HepG2 (cell line): ENCODE results near the gene OGFOD3. TPM values are rescaled to one million over a fixed set of nuclear protein-coding genes. Genes with fewer than 3 reads are reported as not detected.

ENCODE experiments used
- AGO2 ChIP-seq: fragments of 200-400 bp; formaldehyde crosslinking; optimal IDR thresholded peaks from 2 replicates; pipeline ENCODE3; 2017; ENCODE audit warnings: mild to moderate bottlenecking, low read depth, low read length, moderate library complexity
- CHD2 ChIP-seq: IDR thresholded peaks from 2 replicates; pipeline ENCODE4 v1.6.1; 2011; ENCODE audit warnings: low read depth, low read length, improper control_type of control experiment
- HBP1 ChIP-seq: IDR thresholded peaks from 2 replicates; pipeline ENCODE4 v1.6.1; 2016; ENCODE audit warnings: low read depth, control low read depth
- JUN ChIP-seq: sonication (generic); formaldehyde crosslinking; IDR thresholded peaks from 2 replicates; pipeline ENCODE4 v1.4.0; 2020; ENCODE audit warnings: mild to moderate bottlenecking, missing genetic modification reagents
- KAT2B ChIP-seq: fragments of 150-350 bp; IDR thresholded peaks from 2 replicates; pipeline ENCODE4 v1.6.1; 2014; ENCODE audit warnings: low read depth, low read length, borderline replicate concordance
- NCOA2 ChIP-seq: sonication (generic); formaldehyde crosslinking; IDR thresholded peaks from 2 replicates; pipeline ENCODE4 v1.8.0; 2022; ENCODE audit warnings: inconsistent platforms
- NR2F6 ChIP-seq, 2 experiments: IDR thresholded peaks; 2 replicates each; pipeline ENCODE4 v1.6.1; 2016; ENCODE audit warnings: antibody characterized with exemption in 1 of 2, mild to moderate bottlenecking in 1 of 2
- PCBP2 ChIP-seq: fragments of 200-400 bp; formaldehyde crosslinking; optimal IDR thresholded peaks from 2 replicates; pipeline ENCODE3; 2018; ENCODE audit warnings: low read length, low read depth; ENCODE audit not compliant: poor library complexity, severe bottlenecking
- RELA ChIP-seq: sonication (generic); formaldehyde crosslinking; IDR thresholded peaks from 2 replicates; pipeline ENCODE4 v1.4.0; 2020; ENCODE audit warnings: missing genetic modification reagents
- SAP130 ChIP-seq: IDR thresholded peaks from 2 replicates; pipeline ENCODE4 v1.6.1; 2016; ENCODE audit warnings: low read depth
- SMAD9 ChIP-seq: sonication (generic); formaldehyde crosslinking; IDR thresholded peaks from 2 replicates; pipeline ENCODE4 v1.5.1; 2020; ENCODE audit warnings: mild to moderate bottlenecking, missing genetic modification reagents
- TP53 ChIP-seq: sonication (generic); formaldehyde crosslinking; conservative IDR thresholded peaks from 2 replicates; pipeline ENCODE4 v1.4.0; 2020; ENCODE audit warnings: missing genetic modification reagents
- WIZ ChIP-seq: sonication (generic); formaldehyde crosslinking; IDR thresholded peaks from 2 replicates; pipeline ENCODE4 v1.5.1; 2020; ENCODE audit warnings: mild to moderate bottlenecking, missing genetic modification reagents
- ZFP82 ChIP-seq: sonication (generic); formaldehyde crosslinking; IDR thresholded peaks from 2 replicates; pipeline ENCODE4 v1.5.1; 2020; ENCODE audit warnings: mild to moderate bottlenecking, missing genetic modification reagents, borderline replicate concordance
- ZNF292 ChIP-seq: sonication (generic); formaldehyde crosslinking; IDR thresholded peaks from 2 replicates; pipeline ENCODE4 v1.8.1; 2022; ENCODE audit warnings: mild to moderate bottlenecking, low read depth, missing genetic modification reagents, borderline replicate concordance
- ZNF430 ChIP-seq: sonication (generic); formaldehyde crosslinking; IDR thresholded peaks from 2 replicates; pipeline ENCODE4 v1.9.0; 2021; ENCODE audit warnings: mild to moderate bottlenecking, missing genetic modification reagents
- ZNF556 ChIP-seq: sonication (generic); formaldehyde crosslinking; IDR thresholded peaks from 2 replicates; pipeline ENCODE4 v1.4.0; 2020; ENCODE audit warnings: mild to moderate bottlenecking, missing genetic modification reagents, borderline replicate concordance
- ZNF713 ChIP-seq: sonication (generic); formaldehyde crosslinking; IDR thresholded peaks from 2 replicates; pipeline ENCODE4 v1.4.0; 2020; ENCODE audit warnings: mild to moderate bottlenecking, missing genetic modification reagents
- ZSCAN31 ChIP-seq: sonication (generic); formaldehyde crosslinking; IDR thresholded peaks from 2 replicates; pipeline ENCODE4 v1.5.0; 2020; ENCODE audit warnings: low read depth, mild to moderate bottlenecking, missing genetic modification reagents
- polyA plus RNA-seq, 8 experiments: library from polyadenylated mRNA; depleted of rRNA in 3 of 8; stranded (reverse) in 7 of 8; unstranded in 1 of 8; fragments of >200 nt; fragmentation: Illumina TruSeq in 4 of 8; extraction: Trizol in 4 of 8; gene quantifications; 2 replicates each; pipeline versions ENCODE4 v1.2.1 to v1.2.3, GENCODE V29; 2011 to 2016; ENCODE audit warnings: low read depth in 4 of 8, missing spikeins in 1 of 8, mixed read lengths in 1 of 8; ENCODE audit not compliant: insufficient read depth in 1 of 8
- total RNA-seq, 5 experiments: library from RNA; depleted of rRNA; stranded (reverse); fragments of >200 nt; fragmentation: Illumina TruSeq; extraction: Trizol; gene quantifications; 2 replicates each; pipeline ENCODE4 v1.2.3, GENCODE V29; 2016; ENCODE audit warnings: low read depth in 1 of 5
- TF ChIP-seq, protein P1 (sequence below): sonication (generic); formaldehyde crosslinking; IDR thresholded peaks from 2 replicates; pipeline ENCODE4 v1.4.0; 2020; ENCODE audit warnings: mild to moderate bottlenecking, missing genetic modification reagents, borderline replicate concordance
- TF ChIP-seq, protein P2 (sequence below): sonication (generic); formaldehyde crosslinking; IDR thresholded peaks from 2 replicates; pipeline ENCODE4 v1.5.0; 2020; ENCODE audit warnings: mild to moderate bottlenecking, missing genetic modification reagents, borderline replicate concordance
- TF ChIP-seq, protein P3 (sequence below): sonication (generic); formaldehyde crosslinking; IDR thresholded peaks from 2 replicates; pipeline ENCODE4 v1.9.0; 2021; ENCODE audit warnings: missing genetic modification reagents, borderline replicate concordance

Gene OGFOD3
- total and polyA plus RNA-seq, 2 of the 13 experiments (the other 11 are each of a cell fraction or from before 2014, with no cell fraction given) = 40.0 to 42.1 TPM

GRCh38 chr17:82458179-82458884 is 39.9 kb upstream of the OGFOD3 start, which contains the start of gene NARF (continued):
- TF ChIP-seq RELA (CRISPR knock-in tag) = peak; percentile 68; the same call in 1 of the 2 replicates
- TF ChIP-seq ZSCAN31 = peak; percentile 93
- TF ChIP-seq AGO2 = peak; percentile 98
- TF ChIP-seq ZNF430 (CRISPR knock-in tag) = peak; percentile 96
- TF ChIP-seq, protein P1, sequence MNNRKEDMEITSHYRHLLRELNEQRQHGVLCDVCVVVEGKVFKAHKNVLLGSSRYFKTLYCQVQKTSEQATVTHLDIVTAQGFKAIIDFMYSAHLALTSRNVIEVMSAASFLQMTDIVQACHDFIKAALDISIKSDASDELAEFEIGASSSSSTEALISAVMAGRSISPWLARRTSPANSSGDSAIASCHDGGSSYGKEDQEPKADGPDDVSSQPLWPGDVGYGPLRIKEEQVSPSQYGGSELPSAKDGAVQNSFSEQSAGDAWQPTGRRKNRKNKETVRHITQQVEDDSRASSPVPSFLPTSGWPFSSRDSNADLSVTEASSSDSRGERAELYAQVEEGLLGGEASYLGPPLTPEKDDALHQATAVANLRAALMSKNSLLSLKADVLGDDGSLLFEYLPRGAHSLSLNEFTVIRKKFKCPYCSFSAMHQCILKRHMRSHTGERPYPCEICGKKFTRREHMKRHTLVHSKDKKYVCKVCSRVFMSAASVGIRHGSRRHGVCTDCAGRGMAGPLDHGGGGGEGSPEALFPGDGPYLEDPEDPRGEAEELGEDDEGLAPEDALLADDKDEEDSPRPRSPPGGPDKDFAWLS (CRISPR knock-in tag) = peak; percentile 78
- no peak; the same call in 1 of the 2 replicates for TF ChIP-seq CHD2
- peak; percentile 62; the same call in 1 of the 2 replicates for TF ChIP-seq ZFP82 (CRISPR knock-in tag)
- TF ChIP-seq ZNF292 (CRISPR knock-in tag) = no peak
- peak; percentile 34; the same call in 1 of the 2 replicates for TF ChIP-seq NCOA2 (CRISPR knock-in tag)
- peak; percentile 36; the same call in 1 of the 2 replicates for TF ChIP-seq WIZ
- TF ChIP-seq SMAD9 (CRISPR knock-in tag) = peak; percentile 16; the same call in 1 of the 2 replicates
- TF ChIP-seq HBP1 (CRISPR knock-in tag) = no peak
- TF ChIP-seq, protein P2, sequence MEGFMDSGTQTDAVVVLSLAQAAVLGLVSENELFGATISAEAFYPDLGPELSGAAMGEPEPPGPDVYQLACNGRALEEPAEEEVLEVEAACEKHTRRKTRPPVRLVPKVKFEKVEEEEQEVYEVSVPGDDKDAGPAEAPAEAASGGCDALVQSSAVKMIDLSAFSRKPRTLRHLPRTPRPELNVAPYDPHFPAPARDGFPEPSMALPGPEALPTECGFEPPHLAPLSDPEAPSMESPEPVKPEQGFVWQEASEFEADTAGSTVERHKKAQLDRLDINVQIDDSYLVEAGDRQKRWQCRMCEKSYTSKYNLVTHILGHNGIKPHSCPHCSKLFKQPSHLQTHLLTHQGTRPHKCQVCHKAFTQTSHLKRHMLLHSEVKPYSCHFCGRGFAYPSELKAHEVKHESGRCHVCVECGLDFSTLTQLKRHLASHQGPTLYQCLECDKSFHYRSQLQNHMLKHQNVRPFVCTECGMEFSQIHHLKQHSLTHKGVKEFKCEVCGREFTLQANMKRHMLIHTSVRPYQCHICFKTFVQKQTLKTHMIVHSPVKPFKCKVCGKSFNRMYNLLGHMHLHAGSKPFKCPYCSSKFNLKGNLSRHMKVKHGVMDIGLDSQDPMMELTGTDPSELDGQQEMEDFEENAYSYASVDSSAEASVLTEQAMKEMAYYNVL (CRISPR knock-in tag) = peak; percentile 90
- peak; percentile 92 for TF ChIP-seq SAP130
- TF ChIP-seq ZNF556 (CRISPR knock-in tag) = peak; percentile 99
- peak; percentile 93; the same call in 1 of the 2 replicates for TF ChIP-seq ZNF713
- TF ChIP-seq, protein P3, sequence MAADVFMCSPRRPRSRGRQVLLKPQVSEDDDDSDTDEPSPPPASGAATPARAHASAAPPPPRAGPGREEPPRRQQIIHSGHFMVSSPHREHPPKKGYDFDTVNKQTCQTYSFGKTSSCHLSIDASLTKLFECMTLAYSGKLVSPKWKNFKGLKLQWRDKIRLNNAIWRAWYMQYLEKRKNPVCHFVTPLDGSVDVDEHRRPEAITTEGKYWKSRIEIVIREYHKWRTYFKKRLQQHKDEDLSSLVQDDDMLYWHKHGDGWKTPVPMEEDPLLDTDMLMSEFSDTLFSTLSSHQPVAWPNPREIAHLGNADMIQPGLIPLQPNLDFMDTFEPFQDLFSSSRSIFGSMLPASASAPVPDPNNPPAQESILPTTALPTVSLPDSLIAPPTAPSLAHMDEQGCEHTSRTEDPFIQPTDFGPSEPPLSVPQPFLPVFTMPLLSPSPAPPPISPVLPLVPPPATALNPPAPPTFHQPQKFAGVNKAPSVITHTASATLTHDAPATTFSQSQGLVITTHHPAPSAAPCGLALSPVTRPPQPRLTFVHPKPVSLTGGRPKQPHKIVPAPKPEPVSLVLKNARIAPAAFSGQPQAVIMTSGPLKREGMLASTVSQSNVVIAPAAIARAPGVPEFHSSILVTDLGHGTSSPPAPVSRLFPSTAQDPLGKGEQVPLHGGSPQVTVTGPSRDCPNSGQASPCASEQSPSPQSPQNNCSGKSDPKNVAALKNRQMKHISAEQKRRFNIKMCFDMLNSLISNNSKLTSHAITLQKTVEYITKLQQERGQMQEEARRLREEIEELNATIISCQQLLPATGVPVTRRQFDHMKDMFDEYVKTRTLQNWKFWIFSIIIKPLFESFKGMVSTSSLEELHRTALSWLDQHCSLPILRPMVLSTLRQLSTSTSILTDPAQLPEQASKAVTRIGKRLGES (CRISPR knock-in tag) = 0 out of 2 replicates have a peak, but pooled peaks have one; percentile 50
- TF ChIP-seq TP53 = peak; percentile 72; the same call in 1 of the 2 replicates
- TF ChIP-seq KAT2B = no peak
- no peak for TF ChIP-seq PCBP2
- TF ChIP-seq NR2F6 (IDR thresholded peaks at IDR 0.05) = no peak
- TF ChIP-seq NR2F6 (CRISPR knock-in tag; IDR thresholded peaks at IDR 0.05) = no peak
- TF ChIP-seq JUN = peak; percentile 82; the same call in 1 of the 2 replicates
